NCI-H1048 (cell line): ENCODE measurements around the gene HLA-DRB1.
A peak's percentile ranks its signal among the peaks of the same experiment; 100 is the strongest.
"Not testable (repeated sequence)": the region's sequence is repeated elsewhere in the genome, so short reads cannot be mapped to it uniquely, and the experiment has no call there.

Source experiments
- DNase-seq: peaks from one replicate; lab custom pipeline; 2025; lab: John Stamatoyannopoulos, UW

Gene HLA-DRB1

DNA sequence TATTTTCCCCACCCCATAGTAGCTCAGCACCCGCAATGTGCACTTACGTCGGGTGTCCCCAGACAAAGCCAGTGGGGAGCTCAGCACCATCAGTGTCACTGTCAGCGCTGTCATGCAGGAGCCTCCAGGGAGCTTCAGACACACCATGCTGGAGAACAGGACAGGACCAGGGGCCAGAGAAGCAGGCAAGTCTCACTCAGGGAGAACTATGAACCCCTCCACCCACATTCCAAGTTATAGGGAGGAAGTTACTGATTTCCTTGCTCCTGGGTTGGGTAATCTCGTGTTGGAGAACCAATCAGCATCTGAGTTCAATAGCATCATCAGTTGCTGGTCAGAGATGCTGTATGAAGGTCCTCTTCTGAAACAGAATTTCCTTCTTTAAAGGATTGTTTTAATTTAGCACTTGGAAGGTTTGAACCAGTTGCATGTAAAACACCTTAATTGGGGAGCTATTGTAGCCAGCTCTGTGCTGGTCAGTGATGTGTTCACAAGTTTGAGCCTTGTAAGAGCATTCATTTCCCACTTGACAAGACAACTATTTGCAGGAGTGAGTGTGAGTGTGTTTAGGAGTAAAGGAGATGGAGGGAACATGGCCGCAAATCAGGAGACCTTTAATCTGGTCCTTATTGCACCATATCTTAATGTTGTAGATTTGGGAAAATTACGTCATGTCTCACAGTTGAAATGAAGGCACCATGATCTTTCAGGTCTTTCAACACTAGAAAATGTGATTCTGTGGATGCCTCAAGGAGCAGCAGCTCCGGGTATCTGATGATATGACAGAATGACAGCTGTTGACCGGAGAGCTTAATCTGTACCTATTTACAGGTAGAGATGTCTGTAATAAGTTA, at the start of gene HLA-DRB1:
Gene HLA-DRB1, minus strand, starts transcription at position 253 of the 854 bp plus-strand sequence. Its CDS starts 106 bp downstream, at position 147.
- DNase-seq = no peak

DNA sequence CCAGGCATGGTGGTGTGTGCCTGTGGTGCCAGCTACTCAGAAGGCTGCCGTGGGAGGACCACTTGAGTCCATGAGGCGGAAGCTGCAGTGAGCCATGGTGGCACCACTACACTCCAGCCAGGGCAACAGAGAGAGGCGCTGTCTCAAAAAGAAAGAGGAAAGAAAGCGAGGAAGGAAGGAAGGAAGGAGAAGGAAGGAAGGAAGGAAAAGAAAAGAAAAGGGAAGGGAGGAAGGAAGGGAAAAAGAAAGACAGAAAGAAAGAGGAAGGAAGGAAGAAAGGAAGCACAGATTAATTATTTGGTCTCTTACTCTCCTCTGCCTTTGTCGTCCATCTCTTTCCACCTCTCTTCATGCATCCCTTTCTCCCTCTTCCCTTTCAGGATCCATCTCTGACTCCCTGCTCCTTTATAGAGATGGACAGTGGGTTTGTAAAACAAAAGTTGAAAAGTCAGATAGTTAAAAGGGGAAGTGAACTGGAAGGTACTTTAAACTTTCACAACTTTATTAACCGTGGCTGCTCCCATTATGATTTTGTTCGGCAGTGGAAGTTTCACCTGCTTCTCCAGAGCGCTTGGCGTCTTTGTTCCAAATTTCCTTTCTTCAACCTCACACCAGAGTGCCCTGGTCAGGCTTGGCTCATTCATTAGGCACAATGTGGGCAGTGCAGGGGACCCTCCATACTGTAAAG, 49.0 kb upstream of the HLA-DRB1 start:
- no peak for DNase-seq

DNA sequence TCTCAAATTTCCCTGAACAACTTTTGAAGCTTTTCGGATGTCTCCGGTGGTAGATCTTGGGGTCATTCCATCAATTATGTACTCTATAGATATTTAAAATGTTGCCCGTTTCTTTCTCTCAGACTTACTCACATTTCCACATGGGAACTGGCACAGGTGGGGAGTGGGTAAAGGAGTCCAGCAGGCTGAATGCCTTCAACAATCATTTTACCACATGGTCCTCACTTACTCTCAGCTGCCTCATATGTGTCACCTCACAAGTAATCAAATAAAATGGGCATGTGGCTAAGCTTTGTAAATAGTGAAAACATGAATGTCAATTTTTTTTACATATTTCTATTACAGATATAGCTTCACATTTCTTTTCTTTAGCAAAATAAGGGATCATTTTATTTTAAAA, 48.2 kb upstream of the HLA-DRB1 start:
- no peak for DNase-seq

DNA sequence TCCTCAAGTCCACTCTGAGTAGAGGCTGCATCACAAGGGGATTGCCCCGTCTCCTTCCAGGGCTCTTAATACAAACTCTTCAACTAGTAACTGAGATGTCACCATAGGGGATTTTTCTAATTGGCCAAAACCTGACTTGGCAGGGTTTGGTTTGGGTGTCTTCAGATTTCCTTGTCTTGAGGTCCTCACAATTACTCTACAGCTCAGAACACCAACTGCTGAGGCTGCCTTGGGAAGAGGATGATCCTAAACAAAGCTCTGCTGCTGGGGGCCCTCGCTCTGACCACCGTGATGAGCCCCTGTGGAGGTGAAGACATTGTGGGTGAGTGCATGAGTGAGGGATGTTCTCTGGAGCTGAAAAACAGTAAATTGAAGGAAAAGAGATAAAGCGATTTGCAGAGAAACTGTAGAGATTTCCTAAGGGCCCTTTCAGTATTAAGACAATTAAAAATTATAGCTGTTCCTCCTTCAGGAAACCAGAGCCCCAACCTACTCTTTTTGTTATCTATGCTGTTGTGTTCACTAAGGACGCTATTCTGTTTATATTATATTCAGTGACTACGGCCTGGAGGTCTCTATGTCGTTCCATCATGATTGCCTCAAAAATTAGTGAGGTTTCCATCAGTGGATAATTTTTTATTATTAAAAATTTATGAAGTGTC, 47.7 kb upstream of the HLA-DRB1 start, which contains the start of gene HLA-DQA1:
Gene HLA-DQA1, plus strand, starts transcription at position 188 of the 662 bp plus-strand sequence. Its CDS starts 53 bp downstream, at position 241.
- DNase-seq = no peak

DNA sequence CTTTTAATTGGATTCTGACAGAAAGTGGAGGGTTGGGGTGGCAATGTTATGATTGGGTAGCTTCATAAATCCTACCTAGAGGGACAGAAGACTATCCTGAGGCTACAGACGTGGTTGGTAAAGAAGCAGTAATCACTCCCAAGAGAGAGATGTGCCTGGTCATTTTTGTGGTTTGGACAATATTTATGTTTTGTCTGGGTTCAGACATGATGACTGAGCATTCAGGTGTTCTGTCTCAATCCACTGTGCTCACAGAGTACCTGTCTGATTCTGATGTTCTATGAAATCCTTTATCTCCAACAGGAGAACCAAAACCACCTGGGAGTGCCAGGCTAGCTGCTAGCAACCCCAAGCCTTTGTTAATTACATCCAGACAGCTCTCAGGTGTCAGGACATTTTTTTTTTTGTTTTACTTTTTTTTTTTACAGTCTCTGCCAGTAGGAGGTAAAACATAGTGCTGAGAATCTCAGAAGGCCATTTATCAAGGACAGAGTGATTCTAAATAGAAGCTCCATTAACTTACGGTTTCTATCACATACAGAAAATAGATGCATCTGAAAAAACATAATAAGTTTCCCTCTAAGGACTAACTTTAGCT, 46.0 kb upstream of the HLA-DRB1 start:
- no peak for DNase-seq

DNA sequence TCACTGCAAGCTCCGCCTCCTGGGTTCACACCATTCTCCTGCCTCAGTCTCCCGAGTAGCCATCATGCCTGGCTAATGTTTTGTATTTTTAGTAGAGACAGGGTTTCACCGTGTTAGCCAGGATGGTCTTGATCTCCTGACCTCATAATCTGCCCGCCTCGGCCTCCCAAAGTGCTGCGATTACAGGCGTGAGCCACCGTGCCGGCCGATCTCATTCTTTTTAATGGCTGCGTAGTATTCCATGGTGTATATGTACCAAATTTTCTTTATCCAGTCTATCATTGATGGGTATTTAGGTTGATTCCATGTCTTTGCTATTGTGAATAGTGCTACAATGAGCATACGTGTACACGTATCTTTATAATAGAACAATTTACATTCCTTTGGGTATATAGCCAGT, 40.1 kb upstream of the HLA-DRB1 start:
- not testable (repeated sequence) for DNase-seq

DNA sequence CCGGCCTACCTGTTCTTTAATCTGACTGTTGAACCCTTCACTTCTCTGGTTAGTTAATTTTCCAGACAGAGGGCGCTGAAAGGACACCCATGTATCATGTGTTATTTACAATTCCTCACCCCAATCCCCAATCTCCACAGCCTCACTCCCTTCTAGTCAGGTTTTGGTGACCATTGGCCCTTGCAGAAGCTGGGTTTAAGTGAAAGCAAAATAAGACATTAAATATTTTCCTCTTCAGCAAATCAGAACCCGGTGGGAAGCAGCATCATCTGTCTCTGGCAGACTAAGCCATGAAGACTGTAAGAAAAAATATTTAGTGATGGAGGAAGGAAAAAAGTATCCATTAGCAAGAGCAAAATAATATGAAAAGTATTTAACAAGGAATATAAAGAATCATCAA, 38.2 kb upstream of the HLA-DRB1 start:
- no peak for DNase-seq

DNA sequence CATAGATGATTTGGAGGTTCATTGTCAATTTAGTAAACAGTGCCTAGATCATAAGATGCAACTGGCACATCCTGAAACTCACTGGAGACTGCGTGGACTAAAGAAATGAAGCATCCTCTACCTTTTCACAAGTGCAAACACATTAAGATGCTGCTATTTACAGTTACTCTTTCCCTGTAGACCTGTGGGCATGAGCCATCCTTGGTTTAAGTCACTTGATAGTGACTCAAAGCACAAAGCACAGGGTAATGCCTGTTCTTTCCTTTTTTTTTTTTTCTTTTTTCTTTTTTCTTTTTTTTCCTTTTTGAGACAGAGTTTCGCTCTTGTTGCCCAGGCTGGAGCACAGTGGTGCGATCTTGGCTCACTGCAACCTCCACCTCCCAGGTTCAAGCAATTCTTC, 37.6 kb upstream of the HLA-DRB1 start:
- no peak for DNase-seq

DNA sequence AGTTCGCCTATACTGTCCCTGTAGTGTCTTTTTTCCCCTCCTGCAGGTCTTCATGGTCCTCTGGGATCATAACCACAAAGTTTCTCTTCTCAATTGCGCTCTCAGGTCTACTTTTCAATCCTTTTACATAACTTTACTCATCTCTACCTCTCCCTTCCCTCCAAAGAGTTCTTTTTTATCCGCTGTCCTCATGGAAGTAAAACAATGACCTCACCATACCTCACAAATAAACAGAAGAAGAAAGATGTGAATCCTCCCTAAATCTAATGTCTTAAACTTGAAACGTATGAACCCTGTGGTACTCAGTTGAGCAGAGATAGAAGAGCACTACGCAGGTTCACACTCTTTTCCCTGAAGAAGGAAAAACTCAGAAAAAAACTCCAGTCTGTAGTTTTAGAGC, 35.5 kb upstream of the HLA-DRB1 start:
- no peak for DNase-seq

DNA sequence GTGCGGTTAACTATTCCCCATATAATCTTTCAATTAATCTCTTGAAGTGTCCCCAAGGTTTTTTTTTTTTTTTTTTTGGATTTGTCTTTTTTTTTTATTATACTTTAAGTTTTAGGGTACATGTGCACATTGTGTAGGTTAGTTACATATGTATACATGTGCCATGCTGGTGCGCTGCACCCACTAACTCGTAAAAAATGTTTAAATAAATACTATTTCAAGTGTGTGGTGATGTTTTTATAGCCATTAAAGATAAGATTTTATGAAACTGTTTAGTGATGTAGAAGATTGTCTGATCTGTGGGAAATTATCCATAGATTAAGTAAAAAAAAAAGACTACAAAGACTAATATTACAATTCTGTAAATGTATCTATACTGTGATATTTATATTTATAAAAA, 34.9 kb upstream of the HLA-DRB1 start:
- no peak for DNase-seq

DNA sequence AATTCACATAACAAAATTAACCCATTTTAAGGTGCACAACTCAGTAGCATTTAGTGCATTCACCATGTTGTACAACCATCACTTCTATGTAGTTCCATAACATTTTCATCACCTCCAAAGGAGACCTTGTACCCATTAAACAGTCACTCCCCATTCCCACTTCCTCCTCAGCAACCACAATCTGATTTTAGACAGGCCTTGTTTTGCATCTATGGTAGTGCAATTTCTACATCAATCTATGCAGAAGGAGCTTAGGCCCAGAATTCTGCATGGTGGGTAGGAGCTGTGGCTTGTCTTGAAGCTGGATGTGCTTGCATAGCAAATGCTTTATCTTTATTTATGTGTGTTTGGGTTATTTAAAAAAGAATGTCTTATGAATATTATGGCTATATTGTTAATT, 34.0 kb upstream of the HLA-DRB1 start:
- DNase-seq = no peak

DNA sequence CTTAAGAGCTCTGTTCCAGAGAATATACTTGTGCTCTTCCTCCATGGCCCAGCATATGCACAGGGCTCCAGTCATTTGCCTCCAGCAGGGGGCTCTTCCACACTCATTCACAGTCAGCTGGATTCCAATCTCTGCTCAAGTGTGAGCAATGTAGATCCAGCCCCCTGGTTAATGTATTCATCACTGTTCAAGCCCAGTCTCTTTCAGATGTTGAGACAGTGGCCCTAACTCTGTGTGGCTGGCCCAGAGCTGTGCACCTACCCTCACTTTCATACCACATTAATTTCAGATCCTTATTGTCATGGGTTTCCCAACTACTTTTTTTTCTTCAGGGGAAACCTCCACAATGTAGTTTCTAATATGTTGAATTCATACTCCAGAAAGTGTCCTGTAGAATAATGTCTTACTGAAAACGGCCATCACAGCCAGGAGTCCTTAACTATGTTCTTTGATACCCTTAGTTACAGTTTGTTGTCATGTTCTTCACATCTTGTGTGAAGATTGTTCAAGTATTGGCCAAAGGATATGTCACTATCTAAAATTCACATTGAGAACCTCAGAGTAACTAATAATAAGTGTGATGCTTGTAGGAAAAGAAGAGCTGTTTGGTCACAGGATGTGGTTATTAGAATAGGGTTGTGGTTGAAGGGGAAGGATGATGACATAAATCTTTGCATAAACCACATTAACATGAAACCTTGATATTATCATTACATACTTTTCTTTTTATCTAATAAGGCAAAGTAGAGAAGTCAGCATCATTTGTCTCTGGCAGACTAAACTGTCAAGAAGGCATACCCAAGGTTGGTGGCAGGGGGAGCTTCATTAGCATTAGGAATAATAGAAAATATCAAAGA, 33.1 kb upstream of the HLA-DRB1 start:
- no peak for DNase-seq

DNA sequence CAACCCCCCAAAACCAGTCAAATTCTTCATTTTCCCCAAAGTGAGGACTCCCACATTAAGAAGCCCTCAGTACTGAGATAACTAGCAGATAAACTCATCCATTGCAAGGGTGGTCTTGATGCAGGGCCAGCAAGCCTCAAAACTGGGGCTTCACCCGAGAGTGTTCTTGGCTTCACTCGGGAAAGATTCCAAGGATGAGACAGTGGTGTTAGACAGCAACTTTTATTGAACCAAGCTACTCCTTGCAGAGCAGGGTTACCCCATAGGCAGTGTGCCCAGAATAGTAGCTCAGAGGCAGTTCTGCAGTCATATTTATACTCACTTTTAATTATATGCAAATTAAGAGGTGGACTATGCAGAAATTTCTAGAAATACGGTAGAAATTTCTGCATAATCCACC, 31.7 kb upstream of the HLA-DRB1 start:
- no peak for DNase-seq

DNA sequence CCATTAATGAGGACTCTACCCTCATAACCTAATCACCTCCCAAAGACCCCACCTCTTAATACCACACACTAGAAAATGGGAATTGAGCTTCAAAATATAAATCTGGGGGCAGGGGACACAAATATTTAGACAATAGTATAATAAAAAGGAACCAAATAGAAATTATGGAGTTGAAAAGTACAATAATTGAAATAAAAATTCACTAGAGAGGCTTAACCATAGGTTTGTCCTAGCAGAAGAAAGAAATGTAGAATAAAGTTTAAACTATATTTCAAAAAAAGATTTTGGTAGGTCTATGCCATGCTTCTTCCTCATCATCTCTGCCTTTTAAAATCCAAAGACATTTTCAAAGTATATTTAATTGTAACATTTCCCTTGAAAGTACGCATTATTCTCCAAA, 28.1 kb upstream of the HLA-DRB1 start:
- no peak for DNase-seq

DNA sequence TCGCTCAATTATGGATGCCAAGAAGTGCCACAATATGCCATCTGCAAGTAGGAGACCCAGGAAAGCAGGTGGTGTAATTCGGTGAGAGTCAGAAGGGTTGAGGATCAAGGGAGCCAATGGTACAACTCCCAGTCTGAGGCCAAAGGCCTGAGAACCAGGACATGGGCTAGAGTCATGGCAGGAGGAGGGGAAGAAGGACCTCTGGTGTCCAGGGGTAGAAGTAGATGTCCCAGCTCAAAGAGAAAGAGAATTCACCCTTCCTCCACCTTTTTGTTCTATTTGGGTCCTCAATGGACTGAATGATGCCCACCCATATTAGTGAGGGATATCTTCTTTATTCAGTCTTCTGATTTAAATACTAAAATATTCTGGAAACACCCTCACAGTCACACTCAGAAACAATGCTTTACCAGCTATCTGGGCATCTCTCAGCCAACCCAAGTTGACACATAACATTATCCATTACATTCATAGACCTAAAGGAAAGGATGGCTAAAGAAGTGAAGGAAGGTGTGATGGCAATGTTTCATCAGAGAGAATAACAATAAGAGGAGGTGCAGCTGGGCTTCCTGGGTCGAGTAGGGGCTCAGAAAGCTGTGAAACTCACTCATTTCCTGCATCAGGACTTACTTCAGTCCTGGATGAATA, 26.4 kb upstream of the HLA-DRB1 start:
- DNase-seq = no peak

DNA sequence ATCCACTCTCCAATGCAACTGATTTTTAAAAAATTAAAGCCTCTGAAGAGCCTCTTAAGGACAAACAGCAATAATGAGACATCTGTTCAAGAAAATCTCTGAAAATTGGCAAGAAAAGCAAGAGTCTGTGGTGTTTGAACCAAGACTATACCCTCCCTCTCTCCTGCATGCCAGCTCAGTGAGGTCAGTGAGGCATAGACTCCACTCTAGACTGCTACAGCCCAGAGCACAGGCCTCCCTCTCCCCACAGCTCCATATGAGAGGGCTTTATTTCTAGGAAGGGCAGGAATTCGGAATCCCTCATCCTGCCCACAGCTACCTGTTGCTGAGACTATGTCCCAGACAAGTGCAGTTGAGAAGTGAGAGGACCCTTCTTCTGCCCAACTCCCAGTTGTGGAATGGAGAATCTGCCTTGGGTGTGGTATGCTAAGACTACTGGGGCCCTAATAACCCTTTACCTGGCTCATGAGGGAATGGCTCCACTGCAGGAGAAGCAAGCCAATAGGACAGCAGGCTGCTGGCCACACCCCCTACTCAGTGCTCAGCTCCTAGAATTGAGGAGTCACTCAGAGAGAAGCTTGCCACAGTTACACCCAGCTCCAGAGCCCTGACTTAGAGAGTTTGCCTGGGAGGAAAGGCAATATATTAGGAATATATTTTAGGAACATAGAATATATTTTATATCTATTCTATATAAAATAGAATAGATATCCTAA, 24.9 kb upstream of the HLA-DRB1 start:
- no peak for DNase-seq

DNA sequence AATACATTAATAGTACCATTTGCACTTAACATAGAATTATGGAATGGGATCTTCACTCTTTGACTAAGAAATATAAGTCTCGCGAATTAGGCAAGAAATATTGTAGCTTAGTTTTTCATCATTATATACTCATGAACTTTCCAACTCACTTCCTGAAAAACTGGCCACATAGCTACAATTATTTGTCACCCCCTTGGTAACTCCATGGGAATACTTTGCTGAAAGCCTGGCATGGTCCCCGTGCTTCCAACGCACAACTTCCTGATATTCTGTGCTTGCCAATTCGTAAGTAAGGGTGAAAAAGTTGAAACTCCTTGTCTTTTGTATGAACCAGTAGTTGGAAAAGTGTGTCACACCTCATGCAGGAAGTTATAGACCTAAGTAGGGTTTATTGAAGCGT, 23.8 kb upstream of the HLA-DRB1 start:
- no peak for DNase-seq

DNA sequence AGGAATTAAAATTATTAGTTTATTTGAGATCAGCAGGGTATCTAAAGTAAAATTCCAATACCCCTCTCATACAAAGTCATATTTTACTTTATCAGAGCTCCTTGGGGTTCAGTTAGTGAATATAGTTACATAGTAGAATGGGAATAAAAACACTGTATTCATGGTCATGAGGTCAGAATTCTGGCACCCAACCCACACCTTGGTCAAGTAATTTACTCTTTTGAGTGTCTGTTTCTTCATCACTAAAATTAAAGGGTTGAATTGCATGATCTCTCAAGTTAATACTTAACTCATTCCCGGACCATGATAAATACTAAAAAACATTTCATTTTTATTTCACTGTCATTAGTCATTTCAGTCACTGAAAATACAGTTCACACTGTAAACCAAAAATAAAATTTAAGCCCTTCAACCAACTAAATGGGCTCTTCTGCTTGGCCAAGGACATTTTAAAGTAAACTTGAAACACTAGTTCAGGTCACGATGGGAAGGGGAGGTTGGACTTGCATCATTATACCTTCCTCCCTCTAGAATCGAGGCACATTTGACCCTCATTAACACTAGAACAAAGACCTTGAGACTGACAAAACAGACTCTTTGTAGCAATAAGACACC, 21.1 kb upstream of the HLA-DRB1 start:
- no peak for DNase-seq

DNA sequence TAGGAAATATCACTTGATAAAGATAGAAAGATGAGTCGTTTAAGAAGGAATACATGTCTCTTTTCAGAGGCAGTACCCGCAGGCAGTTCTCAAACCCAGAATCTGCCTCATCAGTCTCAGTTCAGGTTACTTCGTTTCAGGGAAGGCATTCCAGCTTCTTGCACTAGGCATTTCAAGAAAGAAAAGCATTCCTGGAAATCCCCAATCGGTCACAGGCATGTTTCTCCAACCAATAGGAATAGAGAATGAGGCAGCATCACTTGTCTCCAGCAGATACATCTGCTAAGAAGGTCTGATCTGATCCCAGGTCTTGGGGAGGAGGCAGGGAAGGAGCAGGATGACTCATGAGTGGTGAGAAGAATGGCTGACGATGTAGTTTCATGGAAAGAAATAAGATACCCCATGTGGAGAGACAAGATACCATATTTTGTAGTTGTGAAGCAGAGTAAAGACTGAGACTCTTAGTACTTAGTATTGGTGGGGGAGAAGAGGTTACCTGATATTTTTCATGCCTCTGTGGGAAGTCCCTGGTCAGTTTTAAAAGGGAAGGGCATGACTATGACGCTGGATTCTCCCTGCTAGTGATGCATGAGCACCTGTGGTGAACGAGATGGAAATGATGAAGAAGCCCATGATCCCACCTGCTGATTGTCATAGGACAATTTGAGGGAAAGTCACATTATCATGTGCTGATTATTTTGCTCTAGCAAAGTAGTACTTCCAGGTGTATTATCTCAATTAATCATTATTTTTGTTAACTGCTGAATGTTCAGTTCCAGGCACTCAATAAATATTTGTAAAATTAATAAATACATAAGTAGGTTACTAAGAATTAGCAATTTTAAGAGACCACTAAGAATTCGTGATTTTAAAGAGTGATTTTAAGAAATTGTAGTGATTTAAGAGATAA, 20.3 kb upstream of the HLA-DRB1 start:
- DNase-seq = peak; percentile 2
